AG09319 (cell line): ENCODE measurements around the gene NUB1.

Source experiments
- DNase-seq: peaks from one replicate; pipeline ENCODE4 v3.0.0-alpha.2; 2010; ENCODE audit warnings: low read depth; ENCODE audit errors: extremely low read depth
- TF ChIP-seq, protein P1 (sequence below): IDR thresholded peaks from 2 replicates; pipeline ENCODE4 v1.5.1; 2011; ENCODE audit warnings: low read depth, mild to moderate bottlenecking, inconsistent platforms, low read length, moderate library complexity

The NUB1 gene

GRCh38 chr7:151406886-151407583, 65.4 kb downstream of the NUB1 start:
- no peak for DNase-seq
- TF ChIP-seq, protein P1, sequence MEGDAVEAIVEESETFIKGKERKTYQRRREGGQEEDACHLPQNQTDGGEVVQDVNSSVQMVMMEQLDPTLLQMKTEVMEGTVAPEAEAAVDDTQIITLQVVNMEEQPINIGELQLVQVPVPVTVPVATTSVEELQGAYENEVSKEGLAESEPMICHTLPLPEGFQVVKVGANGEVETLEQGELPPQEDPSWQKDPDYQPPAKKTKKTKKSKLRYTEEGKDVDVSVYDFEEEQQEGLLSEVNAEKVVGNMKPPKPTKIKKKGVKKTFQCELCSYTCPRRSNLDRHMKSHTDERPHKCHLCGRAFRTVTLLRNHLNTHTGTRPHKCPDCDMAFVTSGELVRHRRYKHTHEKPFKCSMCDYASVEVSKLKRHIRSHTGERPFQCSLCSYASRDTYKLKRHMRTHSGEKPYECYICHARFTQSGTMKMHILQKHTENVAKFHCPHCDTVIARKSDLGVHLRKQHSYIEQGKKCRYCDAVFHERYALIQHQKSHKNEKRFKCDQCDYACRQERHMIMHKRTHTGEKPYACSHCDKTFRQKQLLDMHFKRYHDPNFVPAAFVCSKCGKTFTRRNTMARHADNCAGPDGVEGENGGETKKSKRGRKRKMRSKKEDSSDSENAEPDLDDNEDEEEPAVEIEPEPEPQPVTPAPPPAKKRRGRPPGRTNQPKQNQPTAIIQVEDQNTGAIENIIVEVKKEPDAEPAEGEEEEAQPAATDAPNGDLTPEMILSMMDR, result no peak

- TF ChIP-seq, protein P1, result no peak
- DNase-seq, result no peak
Measured at GRCh38 chr7:151408498-151408838, 66.9 kb downstream of the NUB1 start.

GRCh38 chr7:151408839-151409666, 67.4 kb downstream of the NUB1 start:
- TF ChIP-seq, protein P1, result no peak
- no peak for DNase-seq

GRCh38 chr7:151409667-151410404, 68.2 kb downstream of the NUB1 start, which contains the start of gene WDR86:
WDR86 (minus strand) TSS chr7:151410038; CDS start chr7:151409589, 449 bp downstream.
- TF ChIP-seq, protein P1, result no peak
- no peak for DNase-seq

- TF ChIP-seq, protein P1, result no peak
- no peak for DNase-seq
Measured at GRCh38 chr7:151410405-151411390, 69.1 kb downstream of the NUB1 start.

DNA sequence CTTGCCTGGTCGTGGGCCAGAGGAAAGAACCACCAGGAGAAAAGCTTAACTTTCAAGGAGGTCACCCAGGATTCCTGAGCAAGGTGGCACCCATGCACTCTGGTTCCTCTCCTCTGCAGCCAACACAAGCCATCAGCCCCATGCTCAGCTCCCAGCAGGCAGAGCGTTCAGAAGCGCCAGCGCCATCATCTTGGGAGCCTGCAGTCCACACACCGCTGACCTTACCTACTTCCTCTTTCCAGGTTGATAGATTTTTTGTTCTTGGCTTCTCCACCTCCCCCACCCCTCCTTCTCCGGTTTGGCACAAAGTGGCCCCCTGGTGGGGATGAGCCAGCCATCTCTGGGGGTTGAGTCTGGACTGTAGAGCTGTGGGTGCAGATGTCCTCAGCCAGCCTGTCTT, 69.9 kb downstream of the NUB1 start:
- TF ChIP-seq, protein P1, result no peak
- DNase-seq, result no peak
